ENCODE data around the gene VENTX. TPM values are rescaled to one million over a fixed set of nuclear protein-coding genes. Genes with fewer than 3 reads are reported as not detected.

VENTX gene
- polyA plus RNA-seq, 1 experiment = not detected

DNA sequence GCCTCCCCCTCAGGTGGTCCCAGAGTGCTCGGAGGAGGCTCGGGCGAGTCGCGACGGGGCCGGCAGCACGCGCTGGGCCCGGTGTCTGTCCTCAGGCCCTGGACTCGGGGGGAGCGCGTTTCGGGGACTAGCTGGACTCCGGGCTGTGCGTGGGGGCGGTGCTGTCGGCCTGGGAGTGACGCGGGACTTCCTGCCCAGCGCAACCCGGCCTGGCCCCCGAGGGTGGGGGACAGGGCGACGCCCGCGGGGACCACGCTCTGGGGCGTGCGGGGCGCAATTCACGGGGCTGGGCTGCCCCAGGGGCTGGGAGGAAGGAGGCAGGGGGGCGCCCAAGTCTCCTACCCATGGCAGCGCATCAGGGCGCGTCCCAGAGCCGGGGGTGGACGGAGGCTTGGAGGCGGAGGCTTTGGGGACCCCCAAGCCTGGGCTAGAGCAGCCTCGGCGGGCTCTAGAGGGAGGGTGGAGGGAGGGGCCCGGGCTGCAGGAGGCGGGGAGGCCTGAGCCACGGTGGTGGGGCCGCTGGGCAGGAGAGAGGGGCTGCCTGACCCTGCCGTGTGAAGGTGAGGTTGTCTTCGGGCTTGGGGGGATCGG lies 2.3 kb upstream of the VENTX start:
- Histone ChIP-seq H3K36me3 (ENCODE audit: control insufficient read depth, insufficient read depth, low read length) (no peaks in the 10 kb centered on the region), H3K27me3 (ENCODE audit: control insufficient read depth, insufficient read depth, low read length) (peaks cover 29% of the 10 kb centered on the region), H3K4me3 (ENCODE audit: low read depth, low read length) (no peak overlapping the region)
- no peak for TF ChIP-seq CTCF (IDR thresholded peaks at IDR 0.05; ENCODE audit: insufficient read depth, low read depth, low read length)
- DNase-seq (ENCODE audit: low read depth) = no peak
- CTCF ChIA-PET = no interaction called here
- POLR2A ChIA-PET = no interaction called here

GRCh38 chr10:133235932-133236331 lies 1.7 kb upstream of the VENTX start:
- POLR2A ChIA-PET = no interaction called here
- TF ChIP-seq CTCF (IDR thresholded peaks at IDR 0.05; ENCODE audit: insufficient read depth, low read depth, low read length) = no peak

DNA sequence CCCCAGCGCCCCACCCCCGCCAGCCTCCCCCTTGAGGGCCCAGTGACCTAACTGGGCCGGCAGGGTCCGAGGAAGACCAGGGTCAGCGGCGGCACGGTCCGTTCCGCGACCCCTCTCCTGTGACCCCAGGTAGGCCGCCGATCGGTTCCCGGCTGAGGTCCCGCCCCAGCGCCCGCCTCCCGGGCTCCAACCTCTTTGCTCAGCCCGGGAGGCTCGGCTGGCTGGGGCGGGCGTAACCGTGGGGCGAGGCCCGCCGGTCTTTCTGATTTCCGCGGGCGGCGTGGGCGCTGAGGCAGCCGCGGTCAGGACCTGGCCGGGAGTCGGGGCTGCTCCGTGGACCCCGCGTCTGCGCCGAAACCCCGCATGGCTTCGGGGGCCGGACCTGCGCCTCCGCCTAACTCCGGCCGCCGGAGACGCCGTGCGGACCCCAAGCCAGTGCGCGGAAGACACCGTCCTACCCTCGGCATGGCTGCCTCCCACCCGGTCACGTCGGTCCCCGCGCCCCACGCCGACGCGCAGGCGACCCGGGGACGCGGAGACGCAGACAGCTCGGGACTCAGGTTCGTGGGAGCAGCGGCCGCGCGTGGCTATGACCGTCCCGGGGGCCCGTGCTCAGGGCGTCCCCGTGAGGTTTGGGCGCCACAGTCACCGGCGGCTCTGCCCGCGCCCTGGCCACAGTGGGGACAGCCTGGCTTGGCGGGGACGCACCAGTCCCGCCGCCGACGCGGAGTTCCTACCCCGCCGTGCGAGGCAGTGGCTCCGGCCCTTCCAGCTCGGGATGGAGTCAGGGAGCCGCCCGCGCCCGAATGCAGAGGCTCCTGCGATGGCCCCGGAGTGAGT lies 1.0 kb upstream of the VENTX start:
- no peak overlapping the region for H3K4me3 ChIP-seq (ENCODE audit: low read depth, low read length)
- ChIA-PET CTCF (no interaction called here), POLR2A (no interaction called here)
- H3K27me3 ChIP-seq (ENCODE audit: control insufficient read depth, insufficient read depth, low read length) = peaks cover 28% of the 10 kb centered on the region
- no peak for DNase-seq (ENCODE audit: low read depth)
- no peaks in the 10 kb centered on the region for H3K36me3 ChIP-seq (ENCODE audit: control insufficient read depth, insufficient read depth, low read length)
- TF ChIP-seq CTCF (IDR thresholded peaks at IDR 0.05; ENCODE audit: insufficient read depth, low read depth, low read length) = no peak

More at GRCh38 chr10:133235932-133236331, 1.7 kb upstream of the VENTX start:
- no peak for DNase-seq (ENCODE audit: low read depth)
- no peaks in the 10 kb centered on the region for H3K36me3 ChIP-seq (ENCODE audit: control insufficient read depth, insufficient read depth, low read length)
- CTCF ChIA-PET = no interaction called here
- no peak overlapping the region for H3K4me3 ChIP-seq (ENCODE audit: low read depth, low read length)
- H3K27me3 ChIP-seq (ENCODE audit: control insufficient read depth, insufficient read depth, low read length) = peaks cover 30% of the 10 kb centered on the region

DNA sequence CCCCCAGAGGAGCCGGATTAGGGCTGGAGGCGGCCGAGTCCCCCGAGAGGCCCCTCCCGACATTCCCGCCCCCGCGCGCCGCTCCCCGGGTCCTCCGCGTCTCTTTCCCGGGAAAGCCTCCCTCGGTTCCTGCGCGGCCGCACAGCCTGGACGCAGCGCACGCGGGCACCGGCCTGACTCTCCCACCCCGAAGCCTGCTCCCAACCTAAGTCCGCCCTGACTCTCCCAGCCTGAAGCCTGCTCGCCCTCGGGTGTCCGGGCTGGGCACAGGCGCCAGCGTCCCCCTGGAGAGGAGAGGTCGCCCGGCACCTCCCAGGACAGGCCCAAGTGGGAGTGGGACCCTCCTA lies 441 bp upstream of the VENTX start:
- H3K36me3 ChIP-seq (ENCODE audit: control insufficient read depth, insufficient read depth, low read length) = no peaks in the 10 kb centered on the region
- H3K4me3 ChIP-seq (ENCODE audit: low read depth, low read length) = no peak overlapping the region
- CTCF ChIA-PET = no interaction called here
- POLR2A ChIA-PET = no interaction called here
- H3K27me3 ChIP-seq (ENCODE audit: control insufficient read depth, insufficient read depth, low read length) = peaks cover 23% of the 10 kb centered on the region
- TF ChIP-seq CTCF (IDR thresholded peaks at IDR 0.05; ENCODE audit: insufficient read depth, low read depth, low read length) = no peak
- no peak for DNase-seq (ENCODE audit: low read depth)

DNA sequence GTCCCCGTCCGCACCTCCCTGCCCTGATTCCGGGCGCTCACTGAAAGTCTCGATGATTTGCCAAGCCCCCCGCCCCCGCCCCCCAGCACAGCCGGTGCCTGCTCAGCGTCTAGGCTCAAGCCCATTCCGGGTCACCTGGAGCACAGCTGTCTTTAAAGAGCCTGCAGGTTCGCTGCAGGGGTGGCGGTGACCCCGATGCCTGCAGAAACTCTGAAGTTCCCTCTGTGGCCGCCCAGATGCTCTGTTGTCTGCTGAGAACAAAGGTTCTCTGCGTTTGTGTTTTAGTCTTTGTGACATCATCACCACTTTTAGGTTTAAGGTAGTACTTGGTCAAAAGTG lies 780 bp downstream of the VENTX start:
- DNase-seq (ENCODE audit: low read depth) = no peak
- H3K27me3 ChIP-seq (ENCODE audit: control insufficient read depth, insufficient read depth, low read length) = peaks cover 23% of the 10 kb centered on the region
- TF ChIP-seq CTCF (IDR thresholded peaks at IDR 0.05; ENCODE audit: insufficient read depth, low read depth, low read length) = no peak
- H3K36me3 ChIP-seq (ENCODE audit: control insufficient read depth, insufficient read depth, low read length) = no peaks in the 10 kb centered on the region
- CTCF ChIA-PET = no interaction called here
- H3K4me3 ChIP-seq (ENCODE audit: low read depth, low read length) = no peak overlapping the region
- POLR2A ChIA-PET = no interaction called here
